PC-9 (cell line): ENCODE results near the gene NUBPL. TPM values are rescaled to one million over a fixed set of nuclear protein-coding genes. Genes with fewer than 3 reads are reported as not detected.

Source experiments
- BruUV-seq: library from RNA; stranded (reverse); fragments of 400-500 nt; replicated peaks from 2 replicates; lab custom pipeline; 2021; lab: Mats Ljungman, UMichigan
- CTCF ChIA-PET: fragments of 300-600 bp; sonication (Branson Sonifier 250); formaldehyde crosslinking; loops from one replicate; lab custom pipeline; 2022; ENCODE audit warnings: antibody characterized with exemption; lab: Charles Lee
- POLR2A ChIA-PET: fragments of 300-600 bp; sonication (Branson Sonifier 250); formaldehyde crosslinking; loops from one replicate; lab custom pipeline; 2022; ENCODE audit warnings: antibody characterized with exemption; ENCODE audit not compliant: unreplicated experiment; lab: Charles Lee
- DNase-seq, 2 experiments: peaks; one replicate each; pipeline versions ENCODE4 v3.0.0 to v3.0.0-alpha.2; 2015 to 2022; ENCODE audit warnings: mixed read lengths in 1 of 2
- H2AFZ ChIP-seq: fragments of 200-600 bp; sonication (generic); 2 replicates; pipeline ENCODE4 v1.8.1; 2017; ENCODE audit warnings: antibody characterized with exemption
- H3F3A ChIP-seq: fragments of 200-600 bp; sonication (generic); 2 replicates; pipeline ENCODE4 v1.8.1; 2017; ENCODE audit warnings: antibody characterized with exemption, mild to moderate bottlenecking, low read depth; ENCODE audit not compliant: insufficient read depth
- H3K27ac ChIP-seq: fragments of 200-600 bp; sonication (generic); 2 replicates; pipeline ENCODE4 v1.6.1; 2016; ENCODE audit warnings: mixed run types
- H3K27me3 ChIP-seq: fragments of 200-600 bp; sonication (generic); 2 replicates; pipeline ENCODE4 v1.6.1; 2016; ENCODE audit warnings: low read depth, mixed run types; ENCODE audit not compliant: insufficient read depth
- H3K36me3 ChIP-seq: fragments of 200-600 bp; sonication (generic); 2 replicates; pipeline ENCODE4 v1.6.1; 2016; ENCODE audit warnings: low read depth, mixed run types
- H3K4me1 ChIP-seq: fragments of 200-600 bp; sonication (generic); replicated peaks from 2 replicates; pipeline ENCODE4 v1.6.1; 2016; ENCODE audit warnings: mixed run types; ENCODE audit not compliant: insufficient read depth
- H3K4me2 ChIP-seq: fragments of 200-600 bp; sonication (generic); 2 replicates; pipeline ENCODE4 v1.6.1; 2017; ENCODE audit warnings: mixed run types
- H3K4me3 ChIP-seq: fragments of 200-600 bp; sonication (generic); 2 replicates; pipeline ENCODE4 v1.6.1; 2016; ENCODE audit warnings: mixed run types
- H3K79me2 ChIP-seq: fragments of 200-600 bp; sonication (generic); 2 replicates; pipeline ENCODE4 v1.6.1; 2017; ENCODE audit warnings: low read depth, mixed run types
- H3K9me2 ChIP-seq: fragments of 200-600 bp; sonication (generic); 2 replicates; pipeline ENCODE4 v1.8.1; 2017; ENCODE audit warnings: mild to moderate bottlenecking; ENCODE audit not compliant: insufficient read depth
- H3K9me3 ChIP-seq: fragments of 200-600 bp; sonication (generic); 2 replicates; pipeline ENCODE4 v1.8.1; 2016; ENCODE audit warnings: low read depth; ENCODE audit not compliant: insufficient read depth
- H4K20me1 ChIP-seq: fragments of 200-600 bp; sonication (generic); 2 replicates; pipeline ENCODE4 v1.8.1; 2017; ENCODE audit not compliant: insufficient read depth
- CTCF ChIP-seq: fragments of 200-600 bp; sonication (generic); conservative IDR thresholded peaks from 2 replicates; pipeline ENCODE4 v1.6.1; 2017; ENCODE audit warnings: mixed run types, antibody characterized with exemption, mild to moderate bottlenecking, moderate library complexity
- EZH2 ChIP-seq: fragments of 200-600 bp; sonication (generic); IDR thresholded peaks from 2 replicates; pipeline ENCODE4 v1.8.0; 2017; ENCODE audit warnings: antibody characterized with exemption, low read depth
- intact Hi-C: fragments of 100-400 bp; cut with micrococcal nuclease; formaldehyde crosslinking; loops from one replicate; pipeline ENCODE4 v1.10.0; 2022; ENCODE audit not compliant: unreplicated experiment
- total RNA-seq: library from RNA; stranded (reverse); gene quantifications from 2 replicates; pipeline ENCODE4 v1.2.3, GENCODE V29; 2021

The NUBPL gene
- total RNA-seq, 1 experiment from 2014 or later = 14.6 TPM

- DNase-seq = no peak
- intact Hi-C loops = no loop called here
- H3K36me3 ChIP-seq = no peaks in the 10 kb centered on the region
- no peak overlapping the region for H3K4me2 ChIP-seq
- ChIA-PET POLR2A (no interaction called here), CTCF (no interaction called here)
- no peaks in the 10 kb centered on the region for H3F3A ChIP-seq
- no peaks in the 10 kb centered on the region; the same call in 1 of the 2 replicates for H3K4me1 ChIP-seq
- BruUV-seq = no TSS peak
- H2AFZ ChIP-seq = no peak overlapping the region
- no peak for TF ChIP-seq EZH2
- no peak for TF ChIP-seq CTCF
- H3K79me2 ChIP-seq = no peaks in the 10 kb centered on the region
- no peaks in the 10 kb centered on the region for H3K9me3 ChIP-seq
- H3K9me2 ChIP-seq = no peaks in the 10 kb centered on the region
- no peaks in the 10 kb centered on the region for H4K20me1 ChIP-seq
- H3K27ac ChIP-seq = no peak overlapping the region
- H3K27me3 ChIP-seq = no peaks in the 10 kb centered on the region
- no peak overlapping the region for H3K4me3 ChIP-seq
Measured at GRCh38 chr14:31564194-31564593, 3.0 kb downstream of the NUBPL start.

GRCh38 chr14:31566456-31566855 is 5.3 kb downstream of the NUBPL start:
- CTCF ChIA-PET = no interaction called here
- DNase-seq = no peak
- Histone ChIP-seq H3K27me3 (no peaks in the 10 kb centered on the region), H3K27ac (no peak overlapping the region), H3K4me3 (no peak overlapping the region), H3K36me3 (no peaks in the 10 kb centered on the region), H2AFZ (no peak overlapping the region), H3K9me3 (no peaks in the 10 kb centered on the region), H3K9me2 (no peaks in the 10 kb centered on the region), H3K4me1 (no peaks in the 10 kb centered on the region; the same call in 1 of the 2 replicates), H4K20me1 (no peaks in the 10 kb centered on the region), H3K79me2 (no peaks in the 10 kb centered on the region), H3F3A (no peaks in the 10 kb centered on the region), H3K4me2 (no peak overlapping the region)
- intact Hi-C loops = no loop called here
- POLR2A ChIA-PET = no interaction called here
- no TSS peak for BruUV-seq
- TF ChIP-seq CTCF (no peak), EZH2 (no peak)

GRCh38 chr14:31567655-31568054 is 6.5 kb downstream of the NUBPL start:
- H3K27ac ChIP-seq = no peak overlapping the region
- BruUV-seq = no TSS peak
- CTCF ChIA-PET = no interaction called here
- no peak overlapping the region for H3K4me3 ChIP-seq
- no peak for DNase-seq
- H3K79me2 ChIP-seq = no peaks in the 10 kb centered on the region
- no peaks in the 10 kb centered on the region for H3K36me3 ChIP-seq
- no peaks in the 10 kb centered on the region for H3K27me3 ChIP-seq
- no peak overlapping the region for H2AFZ ChIP-seq
- intact Hi-C loops = no loop called here
- no peaks in the 10 kb centered on the region; the same call in 1 of the 2 replicates for H3K4me1 ChIP-seq
- no peaks in the 10 kb centered on the region for H3F3A ChIP-seq
- no peak overlapping the region for H3K4me2 ChIP-seq
- H4K20me1 ChIP-seq = no peaks in the 10 kb centered on the region
- no peaks in the 10 kb centered on the region for H3K9me3 ChIP-seq
- no peaks in the 10 kb centered on the region for H3K9me2 ChIP-seq
- no peak for TF ChIP-seq CTCF
- no peak for TF ChIP-seq EZH2
- POLR2A ChIA-PET = no interaction called here
